CD14-positive monocyte (primary cell): Measurements from ENCODE around the gene SDK1. TPM values are rescaled to one million over a fixed set of nuclear protein-coding genes. Genes with fewer than 3 reads are reported as not detected.

Source experiments
- DNase-seq, 3 donors: peaks; one replicate each; pipeline ENCODE4 v3.0.0-alpha.2; 2011 to 2022
- H2AFZ ChIP-seq: 2 replicates; pipeline ENCODE4 v1.6.0; 2012; ENCODE audit warnings: mild to moderate bottlenecking, low read depth, low read length, inconsistent platforms; ENCODE audit not compliant: insufficient read depth, poor library complexity, severe bottlenecking
- H3K27ac ChIP-seq, 2 donors: 1 replicate in 1 of 2; 2 replicates in 1 of 2; pipeline ENCODE4 v1.5.1; 2012 to 2013; ENCODE audit warnings: low read length in 2 of 2, control low read depth in 1 of 2, inconsistent platforms in 1 of 2, low read depth in 1 of 2, mild to moderate bottlenecking in 1 of 2
- H3K27me3 ChIP-seq, 2 donors: one replicate each; pipeline versions ENCODE4 v1.6.0 to v1.6.1; 2011 to 2013; ENCODE audit warnings: low read length in 2 of 2; ENCODE audit not compliant: control insufficient read depth in 2 of 2, insufficient read depth in 2 of 2
- H3K36me3 ChIP-seq, 2 donors: replicated peaks in 1 of 2; 1 replicate in 1 of 2; 2 replicates in 1 of 2; pipeline versions ENCODE4 v1.5.1 to v1.6.1; 2012 to 2013; ENCODE audit warnings: low read length in 2 of 2, control low read depth in 1 of 2, inconsistent platforms in 1 of 2, mild to moderate bottlenecking in 1 of 2; ENCODE audit not compliant: insufficient read depth in 2 of 2, control insufficient read depth in 1 of 2
- H3K4me1 ChIP-seq, 2 donors: 1 replicate in 1 of 2; 2 replicates in 1 of 2; pipeline versions ENCODE4 v1.5.1 to v1.6.1; 2012 to 2013; ENCODE audit warnings: low read length in 2 of 2, control low read depth in 1 of 2, inconsistent platforms in 1 of 2, mild to moderate bottlenecking in 1 of 2, moderate library complexity in 1 of 2; ENCODE audit not compliant: insufficient read depth in 2 of 2, control insufficient read depth in 1 of 2
- H3K4me2 ChIP-seq: replicated peaks from 2 replicates; pipeline ENCODE3; 2012; ENCODE audit warnings: low read length, moderate library complexity, mild to moderate bottlenecking; ENCODE audit not compliant: poor library complexity, severe bottlenecking; ENCODE audit errors: extremely low read depth
- H3K4me3 ChIP-seq, 3 experiments: fragments of 200-600 bp in 1 of 3; sonication (generic) in 1 of 3; replicated peaks in 1 of 3; 1 replicate in 2 of 3; 2 replicates in 1 of 3; pipeline ENCODE4 v1.5.1; 2011 to 2013; ENCODE audit warnings: low read length in 3 of 3, mild to moderate bottlenecking in 3 of 3, control low read depth in 2 of 3, low read depth in 2 of 3, inconsistent platforms in 1 of 3, moderate library complexity in 1 of 3
- H3K79me2 ChIP-seq: 2 replicates; pipeline ENCODE4 v1.6.0; 2012; ENCODE audit warnings: mild to moderate bottlenecking, control low read depth, inconsistent platforms, low read length, moderate library complexity; ENCODE audit not compliant: insufficient read depth
- H3K9ac ChIP-seq: 2 replicates; pipeline ENCODE4 v1.6.0; 2017; ENCODE audit warnings: low read length, mild to moderate bottlenecking; ENCODE audit not compliant: insufficient read depth, poor library complexity, severe bottlenecking
- H3K9me3 ChIP-seq, 2 donors: replicated peaks in 1 of 2; 1 replicate in 1 of 2; 2 replicates in 1 of 2; pipeline versions ENCODE4 v1.5.1 to v1.6.1; 2012 to 2013; ENCODE audit warnings: low read length in 2 of 2, control low read depth in 1 of 2; ENCODE audit not compliant: control insufficient read depth in 1 of 2, insufficient read depth in 1 of 2
- H4K20me1 ChIP-seq: 2 replicates; pipeline ENCODE4 v1.6.0; 2012; ENCODE audit warnings: mild to moderate bottlenecking, low read length, control low read depth, moderate library complexity; ENCODE audit not compliant: insufficient read depth
- H3K27ac Mint-ChIP-seq, 7 donors: one replicate each; pipeline ENCODE4 v1.8.0; 2020; ENCODE audit warnings: mild to moderate bottlenecking in 7 of 7, mixed read lengths in 7 of 7, moderate library complexity in 6 of 7, inconsistent platforms in 2 of 7
- H3K27me3 Mint-ChIP-seq, 3 donors: one replicate each; pipeline ENCODE4 v1.8.0; 2021 to 2022; ENCODE audit warnings: low read depth in 3 of 3, mild to moderate bottlenecking in 3 of 3, mixed read lengths in 3 of 3, moderate library complexity in 3 of 3, inconsistent platforms in 1 of 3
- H3K36me3 Mint-ChIP-seq, 2 donors: one replicate each; pipeline ENCODE4 v1.8.0; 2020; ENCODE audit warnings: mixed read lengths in 2 of 2, inconsistent platforms in 1 of 2, mild to moderate bottlenecking in 1 of 2
- H3K4me1 Mint-ChIP-seq: one replicate; pipeline ENCODE4 v1.8.0; 2020; ENCODE audit warnings: mild to moderate bottlenecking, mixed read lengths
- H3K4me3 Mint-ChIP-seq, 2 donors: one replicate each; pipeline ENCODE4 v1.8.0; 2020; ENCODE audit warnings: mild to moderate bottlenecking in 2 of 2, mixed read lengths in 2 of 2, moderate library complexity in 1 of 2
- H3K9me3 Mint-ChIP-seq, 7 donors: one replicate each; pipeline ENCODE4 v1.8.0; 2020 to 2022; ENCODE audit warnings: mixed read lengths in 7 of 7, mild to moderate bottlenecking in 6 of 7, moderate library complexity in 6 of 7, inconsistent platforms in 2 of 7
- CTCF ChIP-seq: fragments of 200-600 bp; IDR thresholded peaks from one replicate; pipeline ENCODE4 v1.8.0; 2022; ENCODE audit warnings: antibody characterized with exemption, mild to moderate bottlenecking
- WGBS: methylation state at CpG from one replicate; pipeline ENCODE4 v1.1.5; 2013; ENCODE audit warnings: missing lambda C conversion rate; ENCODE audit not compliant: insufficient coverage; 5-methylcytosine and 5-hydroxymethylcytosine counted together
- intact Hi-C, 2 donors: fragments of 100-400 bp; cut with micrococcal nuclease; formaldehyde crosslinking; loops; one replicate each; pipeline versions ENCODE4 v1.15.0 to v1.15.1; 2023
- polyA plus RNA-seq, 3 donors: library from polyadenylated mRNA; depleted of rRNA in 1 of 3; unstranded in 2 of 3; stranded (reverse) in 1 of 3; fragments of 300-500 nt in 2 of 3; fragments of >200 nt in 1 of 3; fragmentation: Illumina TruSeq in 2 of 3; gene quantifications; 1 replicate in 2 of 3; 2 replicates in 1 of 3; pipeline ENCODE4 v1.2.3, GENCODE V29; 2012 to 2021

The SDK1 gene
- polyA plus RNA-seq, 3 donors, result 0.01 TPM; not detected in 2

- 94% methylated on average over 8 of the region's 9 CpGs for WGBS
- Histone ChIP-seq H3K36me3 (no peaks in the 10 kb centered on the region), H3K79me2 (no peaks in the 10 kb centered on the region), H3K4me3 (no peak overlapping the region), H3K4me1 (peaks cover 0 to 8% of the 10 kb centered on the region in 2 donors), H3K27ac (no peak overlapping the region), H3K9me3 (peaks cover 0 to 1% of the 10 kb centered on the region in 2 donors), H2AFZ (no peak overlapping the region), H4K20me1 (no peaks in the 10 kb centered on the region), H3K27me3 (no peaks in the 10 kb centered on the region), H3K4me2 (no peak overlapping the region), H3K9ac (no peak overlapping the region)
- no peak overlapping the region for H3K27ac Mint-ChIP-seq
- H3K36me3 Mint-ChIP-seq, result no peaks in the 10 kb centered on the region
- intact Hi-C loops, result no loop called here
- no peak overlapping the region for H3K4me3 Mint-ChIP-seq
- peaks cover 0 to 12% (median 2%) of the 10 kb centered on the region in 7 donors for H3K9me3 Mint-ChIP-seq
- no peak for TF ChIP-seq CTCF
- H3K4me1 Mint-ChIP-seq, result peaks cover 14% of the 10 kb centered on the region
- peaks cover 0 to 2% (median 2%) of the 10 kb centered on the region in 3 donors for H3K27me3 Mint-ChIP-seq
- no peak for DNase-seq
These were observed 807.9 kb downstream of the SDK1 start for GRCh38 chr7:4108951-4109350.

GRCh38 chr7:4109481-4110110 lies 808.5 kb downstream of the SDK1 start:
- no peak overlapping the region for H3K27ac Mint-ChIP-seq
- H3K4me1 ChIP-seq, result peaks cover 0 to 8% of the 10 kb centered on the region in 2 donors
- no peak overlapping the region for H2AFZ ChIP-seq
- H3K9me3 Mint-ChIP-seq, result peaks cover 0 to 14% (median 5%) of the 10 kb centered on the region in 7 donors
- no peak for TF ChIP-seq CTCF
- intact Hi-C loops, result no loop called here
- H3K79me2 ChIP-seq, result no peaks in the 10 kb centered on the region
- 63% methylated on average over 11 of the region's 16 CpGs for WGBS
- peaks cover 14% of the 10 kb centered on the region for H3K4me1 Mint-ChIP-seq
- H3K27me3 ChIP-seq, result no peaks in the 10 kb centered on the region
- H3K9me3 ChIP-seq, result peaks cover 0 to 6% of the 10 kb centered on the region in 2 donors
- H3K27ac ChIP-seq, result no peak overlapping the region
- H3K4me3 Mint-ChIP-seq, result peak overlapping the region in 1 of 2 donors; percentile 9
- H4K20me1 ChIP-seq, result no peaks in the 10 kb centered on the region
- no peaks in the 10 kb centered on the region for H3K36me3 ChIP-seq
- H3K4me2 ChIP-seq, result no peak overlapping the region
- no peaks in the 10 kb centered on the region for H3K36me3 Mint-ChIP-seq
- no peak overlapping the region for H3K4me3 ChIP-seq
- peaks cover 0 to 2% (median 2%) of the 10 kb centered on the region in 3 donors for H3K27me3 Mint-ChIP-seq
- H3K9ac ChIP-seq, result no peak overlapping the region
- no peak for DNase-seq
